Gastroesophageal sphincter (tissue), 3 donors: ENCODE measurements around the gene GM2A.

ENCODE experiments used
- CTCF ChIP-seq, 4 experiments: fragments of 200-600 bp in 2 of 4; fragments of 450-650 bp in 2 of 4; sonication (generic) in 1 of 4; IDR thresholded peaks; one replicate each; pipeline ENCODE4 v1.5.1; 2017 to 2019; ENCODE audit warnings: antibody characterized with exemption in 4 of 4, mild to moderate bottlenecking in 2 of 4, moderate library complexity in 2 of 4
- EP300 ChIP-seq: sonication (generic); formaldehyde crosslinking; IDR thresholded peaks from one replicate; pipeline ENCODE4 v1.6.1; 2017; ENCODE audit warnings: antibody characterized with exemption, mild to moderate bottlenecking
- POLR2A ChIP-seq, 2 donors: fragments of 450-650 bp; IDR thresholded peaks; one replicate each; pipeline ENCODE4 v1.6.1; 2017; ENCODE audit warnings: antibody characterized with exemption in 2 of 2, mild to moderate bottlenecking in 2 of 2, moderate library complexity in 1 of 2
- POLR2AphosphoS5 ChIP-seq: sonication (generic); formaldehyde crosslinking; IDR thresholded peaks from one replicate; pipeline ENCODE4 v1.6.1; 2017; ENCODE audit warnings: antibody characterized with exemption

GRCh38 chr5:151296478-151296830, 43.5 kb downstream of the GM2A start:
- no peak for TF ChIP-seq CTCF (IDR thresholded peaks at IDR 0.05)
- TF ChIP-seq POLR2AphosphoS5: no peak
- no peak for TF ChIP-seq POLR2A (IDR thresholded peaks at IDR 0.05)
- no peak for TF ChIP-seq EP300
